HepG2 (cell line): ENCODE measurements around the gene VCX2. TPM values are rescaled to one million over a fixed set of nuclear protein-coding genes. Genes with fewer than 3 reads are reported as not detected.
"Not testable (repeated sequence)": the region's sequence is repeated elsewhere in the genome, so short reads cannot be mapped to it uniquely, and the experiment has no call there.

ENCODE experiments used
- ATAC-seq: fragments of 200-7000 bp; cut with Tn5 transposase; 3 replicates; pipeline ENCODE4 v1.9.1; 2020; ENCODE audit warnings: mild to moderate bottlenecking, moderate library complexity
- BruUV-seq: library from RNA; stranded (reverse); fragments of 400-500 nt; replicated peaks from 2 replicates; lab custom pipeline; 2021; lab: Mats Ljungman, UMichigan
- CTCF ChIA-PET: fragments of 300-600 bp; formaldehyde crosslinking; extraction: SDS; loops from one replicate; lab custom pipeline; 2021; ENCODE audit warnings: low total read pairs, inconsistent platforms, low intra/inter-chr PET ratio; lab: Yijun Ruan, JAX
- POLR2A ChIA-PET: fragments of 350-600 bp; sonication (Branson Sonifier 250); formaldehyde crosslinking; loops from one replicate; lab custom pipeline; 2020; ENCODE audit warnings: antibody characterized with exemption, inconsistent platforms; lab: Yijun Ruan, JAX
- DNase-seq: peaks from one replicate; pipeline ENCODE4 v3.0.0-alpha.2; 2015; ENCODE audit warnings: low spot score
- FAIRE-seq: peaks from 3 replicates; lab custom pipeline; 2011; peaks lifted over from hg19 to GRCh38; lab: Jason Lieb, UNC
- H2AFZ ChIP-seq: one replicate; pipeline ENCODE4 v1.6.1; 2011; ENCODE audit warnings: low read length, inconsistent platforms
- H3K27ac ChIP-seq: fragments of 300-600 bp; 3 replicates; pipeline ENCODE4 v1.8.0; 2011; ENCODE audit warnings: mixed run types, mild to moderate bottlenecking, mixed read lengths, low read length, inconsistent platforms; ENCODE audit not compliant: insufficient read depth; ENCODE audit errors: extremely low read length
- H3K27me3 ChIP-seq, 2 experiments: fragments of 200-600 bp in 1 of 2; 2 replicates in 1 of 2; 3 replicates in 1 of 2; pipeline versions ENCODE4 v1.6.0 to v1.8.0; 2011; ENCODE audit warnings: low read length in 2 of 2, mild to moderate bottlenecking in 2 of 2, moderate library complexity in 2 of 2, inconsistent platforms in 1 of 2; ENCODE audit not compliant: insufficient read depth in 2 of 2, control insufficient read depth in 1 of 2
- H3K36me3 ChIP-seq, 2 experiments: fragments of 200-600 bp in 1 of 2; replicated peaks in 1 of 2; 2 replicates in 1 of 2; 3 replicates in 1 of 2; pipeline versions ENCODE4 v1.5.1 to v1.8.0; 2011; ENCODE audit warnings: low read length in 2 of 2, inconsistent platforms in 1 of 2; ENCODE audit not compliant: insufficient read depth in 2 of 2, control insufficient read depth in 1 of 2
- H3K4me1 ChIP-seq: 2 replicates; pipeline ENCODE4 v1.5.1; 2012; ENCODE audit warnings: low read length, inconsistent platforms; ENCODE audit not compliant: insufficient read depth
- H3K4me2 ChIP-seq: 2 replicates; pipeline ENCODE4 v1.6.0; 2011; ENCODE audit warnings: low read depth, low read length, inconsistent platforms
- H3K4me3 ChIP-seq, 3 experiments: fragments of 200-600 bp in 1 of 3; sonication (generic), shearing (Covaris generic) in 1 of 3; replicated peaks in 1 of 3; 2 replicates each; pipeline ENCODE4 v1.5.1; 2011 to 2016; ENCODE audit warnings: low read length in 3 of 3, inconsistent platforms in 2 of 3, low read depth in 2 of 3, mild to moderate bottlenecking in 2 of 3, control low read depth in 1 of 3, mixed read lengths in 1 of 3; ENCODE audit not compliant: insufficient read depth in 1 of 3
- H3K79me2 ChIP-seq: one replicate; pipeline ENCODE4 v1.6.1; 2011; ENCODE audit warnings: low read length, inconsistent platforms; ENCODE audit not compliant: insufficient read depth
- H3K9ac ChIP-seq: 2 replicates; pipeline ENCODE4 v1.6.0; 2011; ENCODE audit warnings: mild to moderate bottlenecking, low read depth, low read length, inconsistent platforms; ENCODE audit not compliant: insufficient read depth
- H3K9me3 ChIP-seq: 2 replicates; pipeline ENCODE4 v1.5.1; 2012; ENCODE audit warnings: mild to moderate bottlenecking, low read length
- H4K20me1 ChIP-seq: 2 replicates; pipeline ENCODE4 v1.6.0; 2011; ENCODE audit warnings: inconsistent platforms, mild to moderate bottlenecking, low read length, moderate library complexity; ENCODE audit not compliant: insufficient read depth
- BORCS8-MEF2B ChIP-seq: sonication (generic); formaldehyde crosslinking; IDR thresholded peaks from 2 replicates; pipeline ENCODE4 v1.8.0; 2022; ENCODE audit warnings: mild to moderate bottlenecking, missing genetic modification reagents
- CHD2 ChIP-seq: IDR thresholded peaks from 2 replicates; pipeline ENCODE4 v1.6.1; 2011; ENCODE audit warnings: low read depth, low read length, improper control_type of control experiment
- KMT2B ChIP-seq: IDR thresholded peaks from 2 replicates; pipeline ENCODE4 v1.6.1; 2016; ENCODE audit warnings: missing genetic modification reagents, missing compliant biosample characterization
- NFYC ChIP-seq: IDR thresholded peaks from 2 replicates; pipeline ENCODE4 v1.6.1; 2016; ENCODE audit warnings: missing genetic modification reagents, missing compliant biosample characterization
- NKX3-1 ChIP-seq: sonication (generic); formaldehyde crosslinking; IDR thresholded peaks from 2 replicates; pipeline ENCODE4 v1.5.0; 2020; ENCODE audit warnings: missing genetic modification reagents
- TCF7 ChIP-seq: sonication (generic); IDR thresholded peaks from 2 replicates; pipeline ENCODE4 v1.6.1; 2016; ENCODE audit warnings: antibody characterized with exemption, low read depth
- THAP8 ChIP-seq: sonication (generic); formaldehyde crosslinking; IDR thresholded peaks from 2 replicates; pipeline ENCODE4 v1.5.1; 2020; ENCODE audit warnings: missing genetic modification reagents, mild to moderate bottlenecking, borderline replicate concordance
- ZNF160 ChIP-seq: sonication (generic); formaldehyde crosslinking; IDR thresholded peaks from 2 replicates; pipeline ENCODE4 v1.8.0; 2022; ENCODE audit warnings: mild to moderate bottlenecking, inconsistent platforms, missing genetic modification reagents
- ZNF292 ChIP-seq: sonication (generic); formaldehyde crosslinking; IDR thresholded peaks from 2 replicates; pipeline ENCODE4 v1.8.1; 2022; ENCODE audit warnings: mild to moderate bottlenecking, low read depth, missing genetic modification reagents, borderline replicate concordance
- ZNF30 ChIP-seq: sonication (generic); formaldehyde crosslinking; IDR thresholded peaks from 2 replicates; pipeline ENCODE4 v1.5.0; 2020; ENCODE audit warnings: mild to moderate bottlenecking, missing genetic modification reagents
- ZNF513 ChIP-seq: sonication (generic); formaldehyde crosslinking; conservative IDR thresholded peaks from 2 replicates; pipeline ENCODE4 v1.5.0; 2020; ENCODE audit warnings: missing genetic modification reagents
- ZNF605 ChIP-seq: sonication (generic); formaldehyde crosslinking; IDR thresholded peaks from 2 replicates; pipeline ENCODE4 v1.8.0; 2022; ENCODE audit warnings: mild to moderate bottlenecking, missing genetic modification reagents
- ZNF776 ChIP-seq: sonication (generic); formaldehyde crosslinking; IDR thresholded peaks from 2 replicates; pipeline ENCODE4 v1.4.0; 2020; ENCODE audit warnings: mild to moderate bottlenecking, missing genetic modification reagents
- WGBS: methylation state at CpG from one replicate; pipeline ENCODE4 v1.1.6; 2017; ENCODE audit warnings: low lambda C conversion rate; 5-methylcytosine and 5-hydroxymethylcytosine counted together
- in situ Hi-C: cut with HindIII; loops from 2 replicates; pipeline ENCODE4 v1.10.0; 2017; ENCODE audit warnings: low pct_unique_long_range_greater_than_20kb; ENCODE audit not compliant: extremely low pct_ligation_motif_present
- intact Hi-C: fragments of 100-400 bp; cut with micrococcal nuclease; formaldehyde crosslinking; loops from one replicate; pipeline ENCODE4 v1.10.0; 2022; ENCODE audit not compliant: unreplicated experiment
- polyA plus RNA-seq, 8 experiments: library from polyadenylated mRNA; depleted of rRNA in 3 of 8; stranded (reverse) in 7 of 8; unstranded in 1 of 8; fragments of >200 nt; fragmentation: Illumina TruSeq in 4 of 8; extraction: Trizol in 4 of 8; gene quantifications; 2 replicates each; pipeline versions ENCODE4 v1.2.1 to v1.2.3, GENCODE V29; 2011 to 2016; ENCODE audit warnings: low read depth in 4 of 8, missing spikeins in 1 of 8, mixed read lengths in 1 of 8; ENCODE audit not compliant: insufficient read depth in 1 of 8
- total RNA-seq, 5 experiments: library from RNA; depleted of rRNA; stranded (reverse); fragments of >200 nt; fragmentation: Illumina TruSeq; extraction: Trizol; gene quantifications; 2 replicates each; pipeline ENCODE4 v1.2.3, GENCODE V29; 2016; ENCODE audit warnings: low read depth in 1 of 5

The VCX2 gene
- total and polyA plus RNA-seq, 2 of the 13 experiments (the other 11 are each of a cell fraction or from before 2014, with no cell fraction given), result not detected

GRCh38 chrX:8125566-8125965 lies 45.5 kb downstream of the VCX2 start (continued):
- TF ChIP-seq ZNF513 (CRISPR knock-in tag) (no peak), TCF7 (no peak)

DNA sequence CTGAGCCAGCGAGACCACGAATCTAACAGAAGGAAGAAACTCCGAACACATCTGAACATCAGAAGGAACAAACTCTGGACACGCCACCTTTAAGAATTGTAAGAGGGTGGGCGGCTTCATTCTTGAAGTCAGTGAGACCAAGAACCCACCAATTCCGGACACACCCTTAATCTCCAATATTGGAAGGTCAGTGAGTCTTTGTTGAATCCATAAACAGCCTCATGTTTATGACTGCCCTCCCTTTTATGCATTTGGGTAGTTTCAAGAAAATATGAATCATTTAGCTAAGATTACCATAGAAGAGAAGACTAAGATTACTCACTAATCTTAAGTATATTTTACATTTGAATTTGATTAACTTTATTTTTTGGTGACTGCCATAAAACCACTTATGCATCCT lies 48.5 kb downstream of the VCX2 start:
- FAIRE-seq, result no peak
- Histone ChIP-seq H3K9ac (no peak overlapping the region), H3K27me3 (no peaks in the 10 kb centered on the region), H3K4me2 (no peak overlapping the region), H4K20me1 (no peaks in the 10 kb centered on the region), H3K4me1 (no peaks in the 10 kb centered on the region), H3K36me3 (no peaks in the 10 kb centered on the region), H3K4me3 (no peak overlapping the region), H2AFZ (no peak overlapping the region), H3K79me2 (no peaks in the 10 kb centered on the region), H3K9me3 (no peaks in the 10 kb centered on the region), H3K27ac (no peak overlapping the region)
- TF ChIP-seq ZNF776 (CRISPR knock-in tag) (no peak), CHD2 (no peak), BORCS8-MEF2B (no peak), ZNF292 (CRISPR knock-in tag) (no peak), NFYC (CRISPR knock-in tag) (no peak), ZNF30 (CRISPR knock-in tag) (no peak), ZNF160 (CRISPR knock-in tag) (no peak), NKX3-1 (CRISPR knock-in tag) (no peak), KMT2B (no peak), THAP8 (no peak), ZNF605 (no peak)
- intact Hi-C loops (no loop called here), in situ Hi-C loops (no loop called here)
- ATAC-seq, result no peak
- ChIA-PET CTCF (no interaction called here), POLR2A (no interaction called here)
- 93% methylated on average over 3 of the region's 6 CpGs for WGBS
- BruUV-seq, result no TSS peak
- no peak for DNase-seq

DNA sequence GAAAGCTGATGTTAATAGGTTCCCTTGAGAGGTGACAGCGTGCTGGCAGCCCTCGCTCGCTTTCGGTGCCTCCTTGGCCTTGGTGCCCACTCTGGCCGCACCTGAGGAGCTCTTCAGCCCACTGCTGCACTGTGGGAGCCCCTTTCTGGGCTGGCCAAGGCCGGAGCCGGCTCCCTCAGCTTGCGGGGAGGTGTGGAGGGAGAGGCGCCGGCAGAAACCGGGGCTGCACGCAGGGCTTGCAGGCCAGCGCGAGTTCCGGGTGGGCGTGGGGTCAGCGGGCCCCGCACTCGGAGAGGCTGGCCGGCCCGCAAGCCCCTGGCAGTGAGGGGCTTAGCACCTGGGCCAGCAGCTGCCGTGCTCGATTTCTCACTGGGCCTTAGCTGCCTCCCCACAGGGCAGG lies 49.7 kb downstream of the VCX2 start:
- no CpG with 5 or more reads among the region's 23 CpGs for WGBS
- H3K9me3 ChIP-seq, FAIRE-seq, H3K4me3 ChIP-seq, H4K20me1 ChIP-seq, H3K36me3 ChIP-seq, ATAC-seq, H3K4me1 ChIP-seq, CTCF ChIA-PET, H3K4me2 ChIP-seq, H3K27me3 ChIP-seq, POLR2A ChIA-PET, H3K79me2 ChIP-seq, H2AFZ ChIP-seq, DNase-seq, H3K27ac ChIP-seq, intact Hi-C loops, BruUV-seq, in situ Hi-C loops, H3K9ac ChIP-seq: not testable (repeated sequence)
